ENCODE data around the gene KCNIP4. TPM values are rescaled to one million over a fixed set of nuclear protein-coding genes. Genes with fewer than 3 reads are reported as not detected.

Gene KCNIP4
- total RNA-seq, 1 donor from 2014 or later, result 0.17 TPM

DNA sequence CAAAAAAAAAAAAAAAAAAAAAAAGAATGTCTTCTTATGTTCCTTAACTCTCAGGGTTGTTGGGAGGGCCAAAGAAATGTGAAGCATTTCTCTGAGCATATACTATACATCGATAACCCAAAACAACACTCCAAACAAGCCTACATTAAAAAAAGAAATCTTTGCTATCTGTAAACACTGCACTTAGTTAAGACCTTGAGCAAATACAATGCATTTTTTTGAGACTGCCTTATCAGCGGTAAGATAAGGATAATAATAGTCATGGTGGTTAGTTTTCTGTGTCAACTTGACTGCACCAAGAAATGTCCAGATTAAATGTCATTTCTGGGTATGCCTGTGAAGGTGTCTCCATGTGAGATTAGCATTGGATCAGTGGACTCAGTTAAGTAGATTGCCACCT lies 706.4 kb downstream of the KCNIP4 start:
- TF ChIP-seq, protein P1, sequence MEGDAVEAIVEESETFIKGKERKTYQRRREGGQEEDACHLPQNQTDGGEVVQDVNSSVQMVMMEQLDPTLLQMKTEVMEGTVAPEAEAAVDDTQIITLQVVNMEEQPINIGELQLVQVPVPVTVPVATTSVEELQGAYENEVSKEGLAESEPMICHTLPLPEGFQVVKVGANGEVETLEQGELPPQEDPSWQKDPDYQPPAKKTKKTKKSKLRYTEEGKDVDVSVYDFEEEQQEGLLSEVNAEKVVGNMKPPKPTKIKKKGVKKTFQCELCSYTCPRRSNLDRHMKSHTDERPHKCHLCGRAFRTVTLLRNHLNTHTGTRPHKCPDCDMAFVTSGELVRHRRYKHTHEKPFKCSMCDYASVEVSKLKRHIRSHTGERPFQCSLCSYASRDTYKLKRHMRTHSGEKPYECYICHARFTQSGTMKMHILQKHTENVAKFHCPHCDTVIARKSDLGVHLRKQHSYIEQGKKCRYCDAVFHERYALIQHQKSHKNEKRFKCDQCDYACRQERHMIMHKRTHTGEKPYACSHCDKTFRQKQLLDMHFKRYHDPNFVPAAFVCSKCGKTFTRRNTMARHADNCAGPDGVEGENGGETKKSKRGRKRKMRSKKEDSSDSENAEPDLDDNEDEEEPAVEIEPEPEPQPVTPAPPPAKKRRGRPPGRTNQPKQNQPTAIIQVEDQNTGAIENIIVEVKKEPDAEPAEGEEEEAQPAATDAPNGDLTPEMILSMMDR (conservative IDR thresholded peaks at IDR 0.05; ENCODE audit: low read depth, low read length), result no peak
- no peak for DNase-seq (ENCODE audit: low read depth)
- no peak overlapping the region for H3K4me3 ChIP-seq (ENCODE audit: low read depth, low read length)

DNA sequence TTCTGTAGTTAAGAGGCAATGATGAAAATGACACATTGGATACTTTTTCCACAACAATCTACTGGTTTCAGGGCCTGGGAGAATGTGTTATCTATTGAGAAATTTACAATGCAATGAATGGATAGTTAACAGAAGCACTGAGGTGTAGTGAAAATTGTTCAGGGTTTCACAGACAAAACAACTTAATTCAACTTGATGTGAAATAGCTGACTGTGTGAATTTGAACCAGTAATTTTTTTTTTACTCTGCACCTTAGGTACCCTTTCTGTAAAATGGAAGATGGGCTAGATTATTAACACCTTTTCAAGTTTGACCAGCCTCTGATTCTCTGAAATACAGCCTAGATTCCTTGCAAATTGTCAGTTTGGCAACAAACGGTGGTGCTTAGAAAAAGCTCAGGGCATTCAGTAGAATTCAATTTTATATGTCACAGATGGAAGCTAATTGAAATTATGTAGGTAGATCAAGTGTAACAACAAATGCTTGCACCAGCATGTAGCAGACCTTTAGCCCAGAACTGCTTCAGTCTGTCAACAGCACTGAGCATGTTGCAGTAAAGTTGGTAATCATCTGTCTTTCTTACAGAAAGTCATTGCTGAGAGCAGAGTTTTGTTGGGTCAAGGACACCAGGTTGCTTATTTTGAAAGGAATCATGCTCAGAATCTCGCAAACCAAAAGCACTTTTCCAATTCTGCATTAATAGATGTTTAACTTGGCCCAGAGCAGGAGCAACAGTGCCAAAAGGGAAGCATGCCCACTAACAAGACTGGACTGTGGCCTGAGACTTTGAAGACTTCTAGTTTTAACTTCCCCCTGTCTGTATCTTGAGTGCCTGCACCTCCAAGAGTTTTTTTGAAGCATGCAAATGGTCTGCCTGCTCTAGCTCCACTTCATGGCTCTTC lies 721.7 kb downstream of the KCNIP4 start:
- no peak for DNase-seq (ENCODE audit: low read depth)
- TF ChIP-seq, protein P1 (conservative IDR thresholded peaks at IDR 0.05; ENCODE audit: low read depth, low read length), result no peak
- no peak overlapping the region for H3K4me3 ChIP-seq (ENCODE audit: low read depth, low read length)

DNA sequence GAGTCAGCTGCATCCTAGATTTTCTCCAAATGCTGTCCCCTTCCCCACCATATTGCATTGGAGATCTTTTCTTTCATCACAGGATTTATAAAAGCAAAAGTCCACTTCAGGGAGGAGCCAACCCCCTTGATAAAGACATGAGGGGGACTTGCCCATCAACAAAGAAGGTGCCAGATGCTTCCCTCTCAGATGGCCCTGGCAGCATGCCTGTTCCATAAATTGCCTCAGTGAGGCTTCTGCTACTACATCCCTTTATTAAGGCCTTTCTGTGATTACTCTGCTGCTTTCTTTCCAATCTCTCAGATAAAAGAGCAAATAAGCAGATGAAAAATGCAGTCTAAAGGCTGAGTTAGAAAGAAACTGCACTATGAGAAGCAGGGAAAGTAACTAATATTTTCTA lies 736.7 kb downstream of the KCNIP4 start:
- no peak overlapping the region for H3K4me3 ChIP-seq (ENCODE audit: low read depth, low read length)
- DNase-seq (ENCODE audit: low read depth), result no peak
- TF ChIP-seq, protein P1 (conservative IDR thresholded peaks at IDR 0.05; ENCODE audit: low read depth, low read length), result no peak

DNA sequence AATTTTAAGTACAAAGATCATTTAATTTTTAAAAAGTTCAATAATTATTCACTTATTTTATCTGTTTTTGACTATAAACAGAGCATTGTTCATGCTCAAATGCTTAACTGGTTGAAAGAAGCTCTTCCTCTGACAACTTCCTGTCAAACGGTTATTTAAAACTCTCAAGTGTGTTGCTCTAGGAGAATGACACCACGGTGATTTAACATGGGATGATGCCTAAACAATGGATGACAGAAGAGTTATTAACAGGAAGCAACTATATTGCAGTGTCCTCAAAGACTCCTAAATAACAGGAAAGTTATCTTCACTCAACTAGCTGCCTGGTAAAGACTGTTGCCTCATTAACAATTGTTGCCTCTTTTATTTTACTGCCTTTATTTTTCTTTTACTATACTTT lies 738.7 kb downstream of the KCNIP4 start:
- H3K4me3 ChIP-seq (ENCODE audit: low read depth, low read length), result no peak overlapping the region
- DNase-seq (ENCODE audit: low read depth), result no peak
- TF ChIP-seq, protein P1 (conservative IDR thresholded peaks at IDR 0.05; ENCODE audit: low read depth, low read length), result no peak

DNA sequence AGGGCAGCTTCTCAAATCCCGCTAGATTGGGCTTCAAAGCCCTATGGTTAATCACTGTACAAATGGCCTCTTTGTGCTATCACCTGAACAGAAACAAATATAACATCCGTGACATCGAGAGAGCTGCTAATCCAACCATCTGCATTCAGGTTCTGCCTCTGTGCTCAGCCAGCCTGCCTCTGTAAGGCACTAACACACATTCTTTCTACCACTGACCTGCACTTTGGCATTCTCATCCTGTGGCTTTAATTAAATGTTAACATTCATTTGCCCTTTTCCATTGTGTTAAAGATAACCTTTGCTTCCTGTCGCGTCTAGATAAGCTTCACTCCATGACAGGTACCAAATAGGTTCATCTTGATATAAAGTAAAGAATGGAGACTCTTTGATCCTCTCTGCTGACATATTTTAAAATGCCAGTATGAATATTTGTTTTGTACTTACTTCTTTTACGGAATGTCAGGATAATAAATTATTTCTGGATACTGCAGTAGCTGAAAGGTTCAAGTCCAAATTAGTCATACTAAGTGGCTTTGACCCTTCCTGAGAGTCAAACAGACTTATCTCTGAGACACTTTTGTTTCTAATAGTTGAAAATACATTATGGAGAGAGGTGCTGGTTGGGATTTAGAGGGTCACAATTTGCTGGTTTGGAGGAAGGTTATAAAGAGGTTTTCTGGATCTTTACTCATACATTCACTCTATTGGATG lies 742.6 kb downstream of the KCNIP4 start:
- TF ChIP-seq, protein P1 (conservative IDR thresholded peaks at IDR 0.05; ENCODE audit: low read depth, low read length), result no peak
- DNase-seq (ENCODE audit: low read depth), result no peak

DNA sequence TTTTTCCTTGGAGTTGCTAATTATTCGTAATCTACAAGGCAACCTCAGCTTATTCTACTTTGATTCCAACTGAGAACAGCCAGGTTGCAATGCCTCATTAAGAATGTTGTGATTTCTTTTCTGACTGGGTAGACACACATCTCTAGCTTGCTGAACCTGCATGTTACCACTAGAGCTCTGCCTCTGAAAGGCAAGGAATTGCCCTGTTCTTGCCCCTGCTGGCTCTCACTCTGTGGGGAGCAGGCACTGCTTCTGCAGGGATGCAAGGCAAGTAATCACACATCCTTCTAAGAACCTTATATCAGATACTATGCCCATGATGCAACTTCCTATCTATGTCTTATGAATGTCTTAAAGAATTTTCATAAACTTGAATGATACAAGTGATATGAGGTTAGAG lies 745.2 kb downstream of the KCNIP4 start:
- TF ChIP-seq, protein P1 (conservative IDR thresholded peaks at IDR 0.05; ENCODE audit: low read depth, low read length), result no peak
- no peak overlapping the region for H3K4me3 ChIP-seq (ENCODE audit: low read depth, low read length)
- DNase-seq (ENCODE audit: low read depth), result no peak

More for the DNA sequence above, 742.6 kb downstream of the KCNIP4 start:
- no peak overlapping the region for H3K4me3 ChIP-seq (ENCODE audit: low read depth, low read length)
